Panc1 (cell line): ENCODE data around the gene PGAM5. TPM values are rescaled to one million over a fixed set of nuclear protein-coding genes. Genes with fewer than 3 reads are reported as not detected.

Experiments used
- ATAC-seq: fragments of 200-7000 bp; cut with Tn5 transposase; 2 replicates; pipeline ENCODE4 v1.9.1; 2020; ENCODE audit warnings: mild to moderate bottlenecking, moderate library complexity
- BruUV-seq: library from RNA; stranded (reverse); fragments of 400-500 nt; replicated peaks from 2 replicates; lab custom pipeline; 2021; lab: Mats Ljungman, UMichigan
- CTCF ChIA-PET: fragments of 300-600 bp; sonication (Branson Sonifier 250); formaldehyde crosslinking; loops from one replicate; lab custom pipeline; 2022; ENCODE audit warnings: antibody characterized with exemption; lab: Charles Lee
- POLR2A ChIA-PET: fragments of 300-600 bp; sonication (Branson Sonifier 250); formaldehyde crosslinking; loops from one replicate; lab custom pipeline; 2022; ENCODE audit warnings: antibody characterized with exemption; lab: Charles Lee
- DNase-seq: peaks from one replicate; pipeline ENCODE4 v3.0.0-alpha.2; 2010; ENCODE audit warnings: low read depth, low spot score
- H3K27ac ChIP-seq: 2 replicates; pipeline ENCODE4 v1.5.1; 2011; ENCODE audit warnings: mild to moderate bottlenecking, low read length, inconsistent platforms
- H3K27me3 ChIP-seq: fragments of 200-500 bp; sonication (Bioruptor generic); 2 replicates; pipeline ENCODE4 v1.6.0; 2014; ENCODE audit warnings: low read length, inconsistent platforms; ENCODE audit not compliant: control insufficient read depth, insufficient read depth
- H3K36me3 ChIP-seq: fragments of 200-500 bp; sonication (Bioruptor generic); 2 replicates; pipeline ENCODE4 v1.5.1; 2014; ENCODE audit warnings: inconsistent platforms, mild to moderate bottlenecking, low read length, moderate library complexity; ENCODE audit not compliant: control insufficient read depth, insufficient read depth
- H3K4me1 ChIP-seq: 2 replicates; pipeline ENCODE4 v1.5.1; 2011; ENCODE audit warnings: inconsistent platforms, mild to moderate bottlenecking, low read length, moderate library complexity; ENCODE audit not compliant: control insufficient read depth, insufficient read depth
- H3K4me3 ChIP-seq, 2 experiments: 2 replicates each; pipeline ENCODE4 v1.5.1; 2011 to 2012; ENCODE audit warnings: low read depth in 2 of 2, low read length in 2 of 2, mild to moderate bottlenecking in 2 of 2, inconsistent platforms in 1 of 2, moderate library complexity in 1 of 2
- H3K9me3 ChIP-seq: fragments of 200-500 bp; sonication (Bioruptor generic); 2 replicates; pipeline ENCODE4 v1.5.1; 2014; ENCODE audit warnings: low read depth, mild to moderate bottlenecking, inconsistent platforms, low read length, moderate library complexity; ENCODE audit not compliant: control insufficient read depth, insufficient read depth
- POLR2AphosphoS5 ChIP-seq: IDR thresholded peaks from 2 replicates; pipeline ENCODE4 v1.6.1; 2012; ENCODE audit warnings: mild to moderate bottlenecking, low read depth, low read length, moderate library complexity
- SIN3A ChIP-seq: IDR thresholded peaks from 2 replicates; pipeline ENCODE4 v1.6.1; 2012; ENCODE audit warnings: low read depth, mild to moderate bottlenecking, low read length, moderate library complexity, borderline replicate concordance; ENCODE audit not compliant: insufficient read depth
- TCF7L2 ChIP-seq: IDR thresholded peaks from 2 replicates; pipeline ENCODE4 v1.6.1; 2011; ENCODE audit warnings: mild to moderate bottlenecking, low read depth, low read length, inconsistent platforms
- in situ Hi-C: cut with HindIII; loops from 2 replicates; pipeline ENCODE4 v1.10.0; 2016; ENCODE audit warnings: low sequenced_read_pairs, low pct_unique_long_range_greater_than_20kb
- intact Hi-C: fragments of 100-400 bp; cut with micrococcal nuclease; formaldehyde crosslinking; loops from one replicate; pipeline ENCODE4 v1.10.0; 2022; ENCODE audit not compliant: unreplicated experiment
- total RNA-seq: library from RNA; stranded (reverse); gene quantifications from one replicate; pipeline ENCODE4 v1.2.1, GENCODE V29; 2021; ENCODE audit not compliant: unreplicated experiment
- TF ChIP-seq, protein P1 (sequence below), 2 experiments: IDR thresholded peaks; 2 replicates each; pipeline ENCODE4 v1.6.1; 2011 to 2012; ENCODE audit warnings: low read depth in 2 of 2, control low read depth in 1 of 2, low read length in 1 of 2, mild to moderate bottlenecking in 1 of 2, moderate library complexity in 1 of 2; ENCODE audit not compliant: insufficient read depth in 1 of 2
- TF ChIP-seq, protein P2 (sequence below): fragments of 450-650 bp; IDR thresholded peaks from 2 replicates; pipeline ENCODE4 v1.5.1; 2017; ENCODE audit warnings: mild to moderate bottlenecking

Gene PGAM5
- total RNA-seq, 1 experiment from 2014 or later, result 116 TPM

- Histone ChIP-seq H3K9me3 (no peaks in the 10 kb centered on the region), H3K4me1 (no peaks in the 10 kb centered on the region), H3K36me3 (peaks cover 19% of the 10 kb centered on the region), H3K27me3 (no peaks in the 10 kb centered on the region), H3K27ac (no peak overlapping the region), H3K4me3 (no peak overlapping the region)
- in situ Hi-C loops, result no loop called here
- ChIA-PET POLR2A (no interaction called here), CTCF (no interaction called here)
- ATAC-seq (no peak), DNase-seq (no peak)
- BruUV-seq, result no TSS peak
- intact Hi-C loops, result no loop called here
- no peak for TF ChIP-seq TCF7L2
- no peak for TF ChIP-seq POLR2AphosphoS5
- TF ChIP-seq, protein P1, sequence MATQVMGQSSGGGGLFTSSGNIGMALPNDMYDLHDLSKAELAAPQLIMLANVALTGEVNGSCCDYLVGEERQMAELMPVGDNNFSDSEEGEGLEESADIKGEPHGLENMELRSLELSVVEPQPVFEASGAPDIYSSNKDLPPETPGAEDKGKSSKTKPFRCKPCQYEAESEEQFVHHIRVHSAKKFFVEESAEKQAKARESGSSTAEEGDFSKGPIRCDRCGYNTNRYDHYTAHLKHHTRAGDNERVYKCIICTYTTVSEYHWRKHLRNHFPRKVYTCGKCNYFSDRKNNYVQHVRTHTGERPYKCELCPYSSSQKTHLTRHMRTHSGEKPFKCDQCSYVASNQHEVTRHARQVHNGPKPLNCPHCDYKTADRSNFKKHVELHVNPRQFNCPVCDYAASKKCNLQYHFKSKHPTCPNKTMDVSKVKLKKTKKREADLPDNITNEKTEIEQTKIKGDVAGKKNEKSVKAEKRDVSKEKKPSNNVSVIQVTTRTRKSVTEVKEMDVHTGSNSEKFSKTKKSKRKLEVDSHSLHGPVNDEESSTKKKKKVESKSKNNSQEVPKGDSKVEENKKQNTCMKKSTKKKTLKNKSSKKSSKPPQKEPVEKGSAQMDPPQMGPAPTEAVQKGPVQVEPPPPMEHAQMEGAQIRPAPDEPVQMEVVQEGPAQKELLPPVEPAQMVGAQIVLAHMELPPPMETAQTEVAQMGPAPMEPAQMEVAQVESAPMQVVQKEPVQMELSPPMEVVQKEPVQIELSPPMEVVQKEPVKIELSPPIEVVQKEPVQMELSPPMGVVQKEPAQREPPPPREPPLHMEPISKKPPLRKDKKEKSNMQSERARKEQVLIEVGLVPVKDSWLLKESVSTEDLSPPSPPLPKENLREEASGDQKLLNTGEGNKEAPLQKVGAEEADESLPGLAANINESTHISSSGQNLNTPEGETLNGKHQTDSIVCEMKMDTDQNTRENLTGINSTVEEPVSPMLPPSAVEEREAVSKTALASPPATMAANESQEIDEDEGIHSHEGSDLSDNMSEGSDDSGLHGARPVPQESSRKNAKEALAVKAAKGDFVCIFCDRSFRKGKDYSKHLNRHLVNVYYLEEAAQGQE (IDR thresholded peaks at IDR 0.05; ENCODE audit: insufficient read depth in 1 of 2, low read depth in 2 of 2, low read length in 1 of 2), result no peak
- no peak for TF ChIP-seq SIN3A
- TF ChIP-seq, protein P2, sequence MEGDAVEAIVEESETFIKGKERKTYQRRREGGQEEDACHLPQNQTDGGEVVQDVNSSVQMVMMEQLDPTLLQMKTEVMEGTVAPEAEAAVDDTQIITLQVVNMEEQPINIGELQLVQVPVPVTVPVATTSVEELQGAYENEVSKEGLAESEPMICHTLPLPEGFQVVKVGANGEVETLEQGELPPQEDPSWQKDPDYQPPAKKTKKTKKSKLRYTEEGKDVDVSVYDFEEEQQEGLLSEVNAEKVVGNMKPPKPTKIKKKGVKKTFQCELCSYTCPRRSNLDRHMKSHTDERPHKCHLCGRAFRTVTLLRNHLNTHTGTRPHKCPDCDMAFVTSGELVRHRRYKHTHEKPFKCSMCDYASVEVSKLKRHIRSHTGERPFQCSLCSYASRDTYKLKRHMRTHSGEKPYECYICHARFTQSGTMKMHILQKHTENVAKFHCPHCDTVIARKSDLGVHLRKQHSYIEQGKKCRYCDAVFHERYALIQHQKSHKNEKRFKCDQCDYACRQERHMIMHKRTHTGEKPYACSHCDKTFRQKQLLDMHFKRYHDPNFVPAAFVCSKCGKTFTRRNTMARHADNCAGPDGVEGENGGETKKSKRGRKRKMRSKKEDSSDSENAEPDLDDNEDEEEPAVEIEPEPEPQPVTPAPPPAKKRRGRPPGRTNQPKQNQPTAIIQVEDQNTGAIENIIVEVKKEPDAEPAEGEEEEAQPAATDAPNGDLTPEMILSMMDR, result no peak
Measured at GRCh38 chr12:132668191-132669088, 42.2 kb upstream of the PGAM5 start.

DNA sequence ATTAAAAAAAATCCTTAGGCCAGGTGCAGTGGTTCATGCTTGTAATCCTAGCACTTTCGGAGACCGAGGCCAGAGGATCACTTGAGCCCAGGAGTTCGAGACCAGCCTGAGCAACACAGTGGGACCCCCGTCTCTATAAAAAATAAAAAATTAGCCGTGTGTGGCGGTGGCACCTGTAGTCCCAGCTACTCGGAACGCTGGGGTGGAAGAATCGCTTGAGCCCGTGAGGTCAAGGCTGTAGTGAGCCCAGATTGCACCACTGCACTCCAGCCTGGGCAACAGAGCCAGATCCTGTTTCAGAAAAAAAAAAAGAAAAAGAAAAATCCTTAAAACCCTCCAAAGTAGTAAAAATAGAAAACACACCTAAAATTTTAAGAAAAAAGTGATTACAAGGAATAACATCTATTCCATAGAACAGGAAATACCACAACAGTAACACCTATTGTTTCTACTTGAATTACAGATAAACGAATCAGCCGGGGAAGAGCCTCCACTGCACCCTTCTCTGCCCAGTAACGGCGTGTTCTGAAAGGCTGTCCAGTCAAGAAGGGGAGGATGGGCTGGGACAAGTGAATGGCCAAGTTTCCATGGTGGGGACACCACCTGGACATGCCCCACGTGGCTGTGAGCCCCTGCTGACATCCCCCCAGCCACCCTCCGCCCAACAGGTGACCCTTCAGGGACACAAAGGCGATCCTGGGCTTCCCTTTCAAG lies 41.3 kb upstream of the PGAM5 start:
- in situ Hi-C loops, result no loop called here
- ATAC-seq (no peak), DNase-seq (no peak)
- peaks cover 17% of the 10 kb centered on the region for H3K36me3 ChIP-seq
- ChIA-PET POLR2A (no interaction called here), CTCF (no interaction called here)
- TF ChIP-seq SIN3A (no peak), POLR2AphosphoS5 (no peak), TCF7L2 (no peak)
- TF ChIP-seq, protein P1 (IDR thresholded peaks at IDR 0.05; ENCODE audit: insufficient read depth in 1 of 2, low read depth in 2 of 2, low read length in 1 of 2), result no peak
- TF ChIP-seq, protein P2, result no peak
- H3K27me3 ChIP-seq, result no peaks in the 10 kb centered on the region
- H3K27ac ChIP-seq, result no peak overlapping the region
- no peaks in the 10 kb centered on the region for H3K4me1 ChIP-seq
- H3K4me3 ChIP-seq, result no peak overlapping the region
- intact Hi-C loops, result no loop called here
- BruUV-seq, result no TSS peak
- no peaks in the 10 kb centered on the region for H3K9me3 ChIP-seq
